Stimulated activated CD8-positive, alpha-beta memory T cell treated with anti-CD3 and anti-CD28 coated beads, Interleukin-7, amount 100 ng/mL, for 24 hours (primary cell): ENCODE results near the gene COPZ1.
"Not testable (repeated sequence)": the region's sequence is repeated elsewhere in the genome, so short reads cannot be mapped to it uniquely, and the experiment has no call there.

ENCODE experiments used
- DNase-seq: peaks from one replicate; pipeline ENCODE4 v3.0.0-alpha.2; 2020; ENCODE audit warnings: low read depth

Gene COPZ1

DNA sequence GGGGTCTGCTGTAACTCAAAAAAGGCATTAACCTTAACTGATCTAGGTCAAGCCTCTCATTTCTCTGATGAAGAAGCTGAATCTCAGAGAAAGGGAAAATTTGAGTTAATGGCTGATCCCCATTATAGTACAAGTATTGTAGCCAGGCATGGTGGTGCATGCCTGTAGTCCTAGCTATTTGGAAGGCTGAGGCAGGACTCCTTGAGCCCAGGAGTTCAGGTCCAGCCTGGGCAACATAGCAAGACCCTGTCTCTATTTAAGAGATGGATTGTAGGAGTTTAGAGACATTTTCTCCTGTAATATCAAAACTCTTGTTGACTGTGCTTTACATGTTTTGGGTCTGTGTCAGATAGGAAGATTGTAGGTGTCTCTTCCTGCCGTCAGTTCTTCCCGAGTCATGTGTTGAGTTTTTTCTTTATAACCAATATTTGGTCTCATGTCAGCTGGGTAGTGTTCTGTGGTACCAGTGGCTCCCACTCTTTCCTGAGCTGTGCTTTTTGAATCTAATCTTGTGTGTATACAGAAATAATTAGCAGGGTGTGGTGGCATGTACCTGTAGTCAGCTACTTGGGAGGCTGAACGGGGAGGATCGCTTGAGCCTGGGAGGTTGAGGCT lies 8.6 kb downstream of the COPZ1 start:
- no peak for DNase-seq

DNA sequence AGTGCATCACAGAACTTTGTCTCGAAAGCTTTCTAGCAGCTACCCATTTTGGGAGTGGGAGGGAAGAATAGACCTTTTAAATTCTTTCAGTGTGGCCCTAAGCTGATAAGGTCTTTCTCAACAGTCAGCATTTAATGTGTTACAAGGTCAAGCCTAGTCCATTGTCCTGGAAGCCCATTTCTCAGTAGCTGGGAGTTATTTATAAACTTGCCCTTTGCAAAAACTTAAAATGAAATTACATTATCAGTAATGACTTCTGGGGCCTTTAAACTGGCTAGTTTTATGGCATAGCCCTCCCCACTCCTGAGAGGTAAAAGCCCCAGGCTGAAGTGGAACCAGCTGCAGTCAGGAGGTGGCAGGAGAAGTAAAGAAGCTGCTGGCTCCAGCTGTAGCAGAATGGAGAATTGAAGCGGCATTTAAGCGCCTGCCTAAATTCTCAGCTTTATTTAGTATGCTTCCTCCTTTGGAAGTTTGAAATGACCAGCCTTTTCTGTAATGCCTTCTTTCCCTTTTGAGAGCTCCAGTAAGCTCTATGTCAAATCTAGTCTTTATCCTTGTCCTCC lies 12.4 kb downstream of the COPZ1 start:
- no peak for DNase-seq

DNA sequence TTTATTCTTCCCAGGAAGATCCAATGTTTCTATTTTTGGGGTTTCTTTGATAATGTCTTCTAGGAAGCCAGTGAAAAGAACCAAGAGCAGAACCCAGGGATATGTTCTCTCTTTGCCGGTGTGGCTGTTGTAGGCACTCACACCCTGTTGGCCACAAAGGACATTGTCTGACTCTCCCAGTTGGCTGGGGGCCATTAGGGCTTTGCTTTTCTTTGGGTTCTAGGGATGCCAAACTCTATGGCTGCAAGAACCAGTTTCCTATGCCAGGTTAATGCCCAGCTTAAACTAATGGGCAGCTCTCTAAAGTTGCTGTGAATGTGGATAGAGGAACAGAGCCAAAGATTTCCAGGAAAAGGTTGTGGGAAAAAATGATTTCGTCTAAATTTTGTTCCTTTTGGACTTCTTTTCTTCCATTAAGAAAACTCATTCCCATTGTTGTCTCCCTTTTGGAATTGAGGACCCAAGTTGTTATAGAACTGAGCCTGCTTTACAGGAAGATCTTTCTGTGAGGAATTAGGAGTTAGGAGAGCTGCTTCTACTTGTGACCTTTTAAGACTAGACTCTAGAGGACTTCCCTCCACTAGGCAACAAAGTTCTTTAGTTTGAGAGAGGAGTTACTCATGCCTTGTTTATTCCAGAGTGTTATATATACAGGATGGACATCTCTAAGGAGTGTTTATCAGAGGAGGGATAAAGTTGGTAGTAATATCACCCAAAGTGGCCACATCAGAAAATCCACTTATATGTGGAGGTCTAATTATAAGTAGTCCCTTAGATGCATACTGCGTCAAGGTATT lies 13.1 kb downstream of the COPZ1 start:
- DNase-seq, result no peak

DNA sequence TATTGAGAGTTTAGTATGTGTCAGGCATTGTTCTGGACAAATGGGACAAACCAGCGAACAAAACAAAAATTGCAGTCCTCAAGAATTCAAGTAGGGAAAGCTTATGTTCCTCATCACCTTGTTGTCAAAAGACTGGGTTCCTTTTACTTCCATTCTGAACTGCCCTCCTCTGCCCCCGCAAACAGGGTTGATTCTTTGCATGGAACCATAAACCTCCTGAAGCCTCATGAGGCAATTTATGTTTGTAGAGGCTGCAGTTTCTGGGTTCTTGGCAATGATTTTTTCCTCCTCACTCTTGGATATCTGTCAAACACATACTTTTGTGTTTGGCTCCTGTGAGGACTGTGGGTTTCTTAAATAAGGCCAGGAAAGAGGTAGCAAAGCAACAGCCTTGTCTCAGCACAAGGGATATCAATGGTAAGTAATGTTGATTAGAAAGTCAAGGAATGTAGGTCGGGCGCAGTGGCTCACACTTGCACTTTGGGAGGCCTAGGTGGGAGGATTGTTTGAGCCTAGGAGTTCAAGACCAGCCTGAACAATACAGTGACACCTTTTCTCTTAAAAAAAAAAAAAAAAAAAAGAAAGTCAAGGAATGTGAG lies 13.9 kb downstream of the COPZ1 start:
- no peak for DNase-seq

DNA sequence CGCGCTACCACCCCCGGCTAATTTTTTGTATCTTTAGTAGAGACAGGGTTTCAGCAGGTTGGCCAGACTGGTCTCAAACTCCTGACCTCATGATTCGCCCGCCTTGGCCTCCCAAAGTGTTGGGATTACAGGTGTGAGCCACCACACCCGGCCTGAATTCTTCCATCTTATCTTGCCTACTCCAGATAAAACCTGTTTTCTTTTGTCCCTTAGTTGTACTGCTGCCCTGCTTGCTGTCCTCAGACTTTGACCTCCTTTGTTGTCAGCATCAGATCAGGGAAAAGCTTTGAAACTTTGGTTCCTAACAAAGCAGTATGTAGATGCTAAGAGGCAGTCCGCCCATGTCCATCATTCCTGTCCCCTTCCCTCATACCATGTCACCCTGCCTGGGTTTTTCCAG lies 15.9 kb downstream of the COPZ1 start:
- no peak for DNase-seq

DNA sequence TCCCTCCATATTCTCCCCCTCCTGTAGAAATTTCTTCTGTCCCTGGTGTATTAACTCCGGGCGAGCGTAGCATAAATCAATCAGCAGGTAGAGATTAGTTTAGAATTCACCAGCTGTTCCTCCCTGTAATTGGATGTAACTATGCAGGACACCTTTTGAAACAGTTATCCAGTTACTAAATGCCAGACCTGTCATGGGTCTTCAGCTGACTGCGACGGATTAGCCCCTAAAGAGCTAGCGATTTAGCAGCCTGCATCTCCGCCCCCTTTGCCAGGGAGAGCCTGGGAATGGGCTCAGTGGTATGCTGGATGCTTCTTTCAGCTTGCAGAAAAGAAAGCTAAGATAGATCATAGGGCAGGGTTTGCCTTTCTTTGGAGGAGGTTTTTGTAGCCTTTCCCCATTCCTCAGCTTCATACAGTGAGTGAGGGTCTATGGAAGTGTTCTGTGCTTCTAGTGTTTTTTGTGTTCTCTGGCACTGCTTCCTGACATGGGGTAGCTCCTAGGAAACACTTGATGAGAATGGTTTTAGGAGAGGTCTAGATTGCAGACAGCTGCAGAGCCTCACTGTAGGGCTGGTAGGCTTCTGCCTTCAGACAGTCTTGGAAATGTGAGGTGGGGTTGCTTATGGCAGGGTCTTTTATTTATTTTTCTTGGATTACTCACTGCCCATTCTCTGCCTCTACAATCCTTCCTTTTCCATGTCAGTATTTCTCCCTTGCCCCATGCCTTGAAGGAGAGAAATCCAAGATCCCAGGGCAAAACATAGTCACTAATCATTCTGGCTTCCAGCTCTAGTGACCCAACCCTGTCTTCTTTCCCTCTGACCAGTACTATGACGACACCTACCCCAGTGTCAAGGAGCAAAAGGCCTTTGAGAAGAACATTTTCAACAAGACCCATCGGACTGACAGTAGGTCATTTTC lies 16.7 kb downstream of the COPZ1 start:
- no peak for DNase-seq

DNA sequence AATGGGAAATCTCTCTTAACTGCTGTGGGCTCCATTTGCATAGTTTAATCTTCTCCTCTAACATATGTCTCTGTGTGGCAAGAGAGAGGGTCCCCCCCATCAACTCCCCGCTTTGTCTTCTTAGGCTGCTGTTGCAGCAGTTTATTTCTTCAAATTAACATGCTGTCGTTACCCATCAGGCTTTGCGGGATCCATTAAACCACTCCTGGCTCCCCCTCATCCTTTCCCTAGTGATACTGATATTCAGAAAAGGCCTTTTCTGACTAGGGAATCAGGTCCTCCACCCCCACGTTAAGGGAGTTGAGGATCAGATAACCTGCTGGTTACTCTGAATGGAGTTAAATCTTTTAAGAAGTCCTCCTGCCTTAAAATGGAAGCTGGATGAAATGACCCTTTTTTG lies 24.1 kb downstream of the COPZ1 start:
- no peak for DNase-seq

DNA sequence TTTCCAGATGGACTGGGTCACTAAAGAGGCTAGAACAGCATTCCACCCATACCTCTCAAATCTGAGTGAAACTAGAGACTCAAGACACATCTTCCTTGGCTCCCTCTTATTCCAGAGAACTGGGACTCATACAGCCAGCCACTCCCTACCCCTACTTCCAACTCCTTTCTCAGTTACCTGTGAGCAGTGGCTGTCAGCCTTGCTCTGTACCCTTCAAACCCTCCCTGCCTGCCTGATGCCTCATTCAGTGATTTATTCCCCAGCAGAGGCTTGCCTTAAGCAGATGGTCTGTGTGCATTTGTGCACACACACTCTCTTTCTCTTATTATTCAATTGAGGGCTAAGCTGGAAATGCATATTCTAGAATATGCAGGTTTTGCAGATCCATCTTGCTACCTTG lies 24.7 kb downstream of the COPZ1 start:
- no peak for DNase-seq

DNA sequence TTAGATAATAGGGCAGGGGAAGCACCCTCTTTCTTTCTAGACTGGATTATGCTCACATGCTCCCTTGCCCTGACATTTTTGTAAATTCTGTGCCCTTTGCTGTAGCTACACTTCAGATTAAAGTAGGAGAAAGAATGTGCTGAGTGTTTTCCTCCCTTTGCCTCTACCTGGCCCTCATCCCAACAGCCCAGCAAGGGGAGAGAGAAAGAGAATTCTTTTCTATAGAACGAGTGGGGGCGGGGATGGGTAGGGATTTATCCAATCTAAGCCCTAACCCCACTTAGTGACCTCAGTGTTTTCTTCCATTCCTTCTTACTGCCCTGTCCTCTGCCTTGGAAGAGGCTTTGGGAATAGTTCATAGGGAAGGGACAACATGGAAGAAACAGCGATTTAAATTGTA lies 25.8 kb downstream of the COPZ1 start:
- no peak for DNase-seq

DNA sequence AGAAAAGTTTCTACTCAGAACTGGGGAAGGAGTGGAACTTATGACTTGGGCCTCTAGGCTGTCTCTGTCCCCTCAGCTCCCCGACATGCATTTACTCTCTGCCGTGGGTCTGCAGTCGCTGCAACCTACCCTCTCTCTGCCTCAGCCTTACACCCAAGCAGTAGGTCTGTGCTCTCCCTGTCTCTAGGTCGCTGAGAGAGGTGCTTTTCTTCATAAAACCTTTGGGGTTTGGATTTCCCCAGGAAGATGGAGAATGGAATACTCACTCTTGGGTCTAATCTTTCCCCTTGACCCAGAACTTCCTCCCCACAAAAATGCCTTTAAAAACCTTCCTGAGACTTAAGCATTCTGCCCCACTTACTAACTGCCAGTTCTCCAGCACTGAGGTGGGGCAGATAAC lies 26.4 kb downstream of the COPZ1 start:
- DNase-seq, result no peak

DNA sequence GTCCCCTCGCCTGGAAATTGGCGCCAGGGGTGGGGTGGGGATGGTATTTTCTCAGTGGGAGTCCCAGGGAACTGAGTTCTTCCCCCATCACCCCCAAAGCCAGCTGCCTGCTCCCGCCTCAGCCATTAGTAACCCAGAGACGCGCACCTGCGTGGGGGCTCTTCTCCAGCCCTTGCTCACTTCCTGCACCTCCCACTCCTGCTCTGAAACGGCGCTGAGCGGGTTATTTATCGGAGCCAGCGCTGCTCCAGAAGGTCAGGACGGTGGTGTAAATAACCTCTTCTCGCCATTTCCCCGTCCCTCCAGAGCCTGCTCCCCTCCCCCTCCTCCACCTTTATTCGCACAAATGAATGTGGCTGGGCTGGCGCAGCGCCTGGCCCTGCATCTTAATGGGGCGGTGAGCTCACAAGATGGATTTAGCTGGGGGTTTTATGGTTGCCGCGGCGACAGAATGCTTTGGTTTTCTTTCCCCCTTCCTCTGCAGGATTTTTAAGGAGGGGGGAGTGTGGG lies 27.1 kb downstream of the COPZ1 start:
- no peak for DNase-seq

DNA sequence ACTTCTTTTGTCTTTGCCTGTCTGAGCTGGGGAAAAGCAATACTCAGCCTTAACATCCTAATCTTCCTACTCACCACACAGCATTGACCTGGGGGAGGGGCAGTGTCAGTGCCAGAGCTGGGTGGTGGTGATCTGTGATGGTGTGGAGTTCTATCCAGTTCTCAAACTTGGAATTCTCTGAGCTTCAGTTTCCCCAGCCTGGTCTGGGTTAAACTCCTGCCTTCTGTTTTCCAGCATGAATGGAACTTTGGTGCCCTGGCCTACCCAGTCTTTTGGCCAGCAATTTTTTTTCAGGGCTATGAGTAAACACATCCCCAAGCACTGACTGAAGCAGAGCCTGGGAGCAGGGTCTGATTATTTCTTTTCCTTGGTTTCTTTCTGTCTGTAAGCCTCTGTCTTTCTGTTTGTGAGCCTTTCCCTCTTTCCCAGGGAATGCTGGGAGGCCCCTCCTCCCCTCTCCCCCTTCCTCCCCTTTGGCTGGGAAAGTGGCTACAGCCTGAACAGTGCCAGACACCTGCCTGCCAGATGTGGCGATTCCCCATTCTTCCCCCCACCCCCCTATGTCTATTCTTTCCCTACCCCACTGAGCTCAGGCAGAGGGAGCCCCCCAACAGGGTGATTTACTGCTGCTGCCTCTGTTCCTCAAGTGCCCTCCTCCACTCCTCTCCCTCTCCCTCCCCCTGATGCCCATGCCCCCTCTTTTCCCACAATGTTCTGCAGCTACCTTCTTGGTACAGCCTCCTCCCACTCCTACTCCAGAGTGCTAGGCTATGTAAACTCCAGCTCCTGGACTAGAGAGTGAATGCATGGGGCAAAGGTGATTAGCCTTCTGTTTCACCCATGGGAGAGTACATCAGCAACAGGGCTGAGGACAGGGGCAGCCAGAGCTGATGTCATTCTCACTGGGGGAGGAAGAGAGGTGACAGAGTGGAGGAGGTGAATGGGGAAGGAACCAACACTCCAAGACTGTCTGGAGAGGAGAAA lies 28.3 kb downstream of the COPZ1 start:
- no peak for DNase-seq

DNA sequence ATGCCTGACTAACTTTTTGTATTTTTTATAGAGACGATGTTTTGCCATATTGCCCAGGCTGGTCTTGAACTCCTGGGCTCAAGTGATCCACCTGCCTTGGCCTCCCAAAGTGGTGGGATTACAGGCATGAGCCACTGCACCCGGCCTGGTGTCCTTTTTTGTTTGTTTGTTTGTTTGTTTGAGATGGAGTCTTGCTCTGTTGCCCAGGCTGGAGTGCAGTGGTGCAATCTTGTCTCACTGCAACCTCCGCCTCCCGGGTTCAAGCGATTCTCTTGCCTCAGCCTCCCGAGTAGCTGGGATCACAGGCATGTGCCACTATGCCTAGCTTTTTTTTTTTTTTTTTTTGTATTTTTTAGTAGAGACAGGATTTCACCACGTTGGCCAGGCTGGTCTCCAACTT lies 29.3 kb downstream of the COPZ1 start:
- DNase-seq, result not testable (repeated sequence)

DNA sequence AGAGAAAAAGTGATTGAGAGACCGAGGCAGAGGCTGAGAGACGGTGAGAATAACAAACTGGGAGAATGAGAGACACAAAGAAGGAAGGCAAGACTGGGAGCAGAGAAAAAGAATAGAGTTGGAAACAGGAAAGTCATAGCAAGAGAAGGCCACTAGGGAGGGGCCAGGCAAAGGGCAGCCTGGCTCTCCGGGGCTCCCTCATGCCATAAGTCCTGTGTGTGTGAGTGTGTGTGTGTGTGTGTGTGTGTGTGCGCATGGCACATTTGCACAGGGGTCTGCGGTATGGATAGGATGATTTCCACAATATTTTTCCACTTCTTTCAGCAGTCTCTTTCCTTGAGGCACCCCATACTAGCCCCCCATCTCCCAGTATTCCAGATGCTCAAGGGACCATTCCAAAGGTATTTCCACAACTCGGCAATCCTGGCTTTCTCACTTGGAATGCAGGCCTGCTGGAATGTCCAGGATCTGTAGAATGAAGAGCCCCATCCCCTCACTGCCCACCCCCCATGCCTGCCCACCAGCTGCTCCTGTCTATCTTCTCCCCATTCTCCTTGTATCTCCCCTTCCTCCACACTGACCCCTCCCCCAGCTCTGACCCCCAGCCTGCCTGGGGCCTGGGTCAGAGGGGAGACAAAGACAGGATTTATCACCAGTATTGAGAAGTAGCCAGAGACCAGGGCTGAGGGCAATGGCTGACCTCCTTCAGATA lies 30.3 kb downstream of the COPZ1 start:
- DNase-seq, result no peak

DNA sequence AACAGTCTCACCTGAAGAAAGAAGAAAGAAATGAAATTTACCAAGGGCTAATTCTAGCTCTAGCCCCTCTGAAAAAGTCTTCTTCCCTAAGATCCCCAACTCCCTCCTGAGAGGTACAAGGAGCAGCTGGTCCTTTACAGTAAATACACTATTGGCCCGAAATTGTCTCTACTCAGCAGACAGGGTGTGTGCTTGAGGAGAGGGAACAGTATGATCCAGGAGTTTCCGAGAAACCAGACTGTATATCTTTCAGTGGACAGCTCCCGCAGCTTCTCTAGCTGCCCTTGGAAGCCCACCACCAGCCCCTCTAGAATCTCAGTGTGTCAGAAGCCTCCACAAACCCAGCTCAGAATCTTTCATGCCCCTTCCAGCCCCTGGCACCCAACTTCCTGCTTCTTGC lies 31.3 kb downstream of the COPZ1 start:
- DNase-seq, result no peak

DNA sequence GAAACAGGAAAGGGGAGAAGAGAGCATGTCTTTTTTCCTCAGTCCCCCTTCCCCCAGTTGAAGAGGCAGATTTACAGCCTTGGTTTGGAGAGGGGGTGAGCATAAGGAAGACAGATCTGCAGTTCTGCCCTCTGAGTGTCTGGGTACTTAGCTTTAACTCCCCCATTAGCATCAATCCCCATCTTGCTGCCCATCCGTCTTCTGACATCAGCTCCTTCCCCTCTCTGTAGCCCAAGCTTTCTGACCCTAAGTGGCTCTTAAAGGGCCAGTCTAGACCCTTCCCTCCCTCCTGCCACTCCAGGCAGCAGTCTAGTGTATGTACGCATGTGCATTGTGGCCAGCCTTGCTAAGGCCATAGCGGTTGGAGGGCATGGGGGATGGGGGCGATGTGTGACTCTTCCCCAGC lies 32.0 kb downstream of the COPZ1 start:
- no peak for DNase-seq

DNA sequence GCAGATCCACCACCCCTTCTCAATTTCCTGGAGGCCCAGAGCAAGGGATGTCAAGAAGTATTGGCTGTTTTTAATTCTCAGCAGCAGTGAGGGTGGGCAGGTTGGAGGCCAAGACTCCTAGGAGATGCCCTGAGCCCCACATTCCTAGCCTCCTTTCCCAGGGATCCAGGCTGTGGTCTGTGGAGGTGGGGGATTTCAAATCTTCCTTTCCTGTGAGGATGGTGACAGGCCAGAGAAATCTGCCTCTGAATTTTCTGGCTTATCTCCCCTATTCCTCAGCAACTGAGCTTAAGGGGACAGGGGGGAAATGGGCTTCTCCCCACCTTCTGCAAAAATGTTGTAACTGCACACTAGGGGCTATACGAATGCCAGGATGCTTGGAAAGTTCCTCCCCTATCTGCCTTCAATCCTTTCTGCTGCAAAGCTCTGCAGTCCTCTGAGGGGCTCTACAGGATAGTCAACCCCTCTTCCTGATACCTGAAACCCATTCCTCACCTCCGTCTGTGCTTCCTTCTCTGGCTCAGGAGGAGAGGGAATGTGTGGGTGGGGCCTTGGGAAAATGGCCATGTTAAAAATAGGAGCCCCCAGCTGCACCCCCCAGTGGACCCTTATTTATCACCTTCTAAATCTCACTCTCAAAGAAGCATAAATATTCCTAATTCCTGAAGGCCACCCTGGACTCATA lies 32.7 kb downstream of the COPZ1 start:
- DNase-seq, result no peak

DNA sequence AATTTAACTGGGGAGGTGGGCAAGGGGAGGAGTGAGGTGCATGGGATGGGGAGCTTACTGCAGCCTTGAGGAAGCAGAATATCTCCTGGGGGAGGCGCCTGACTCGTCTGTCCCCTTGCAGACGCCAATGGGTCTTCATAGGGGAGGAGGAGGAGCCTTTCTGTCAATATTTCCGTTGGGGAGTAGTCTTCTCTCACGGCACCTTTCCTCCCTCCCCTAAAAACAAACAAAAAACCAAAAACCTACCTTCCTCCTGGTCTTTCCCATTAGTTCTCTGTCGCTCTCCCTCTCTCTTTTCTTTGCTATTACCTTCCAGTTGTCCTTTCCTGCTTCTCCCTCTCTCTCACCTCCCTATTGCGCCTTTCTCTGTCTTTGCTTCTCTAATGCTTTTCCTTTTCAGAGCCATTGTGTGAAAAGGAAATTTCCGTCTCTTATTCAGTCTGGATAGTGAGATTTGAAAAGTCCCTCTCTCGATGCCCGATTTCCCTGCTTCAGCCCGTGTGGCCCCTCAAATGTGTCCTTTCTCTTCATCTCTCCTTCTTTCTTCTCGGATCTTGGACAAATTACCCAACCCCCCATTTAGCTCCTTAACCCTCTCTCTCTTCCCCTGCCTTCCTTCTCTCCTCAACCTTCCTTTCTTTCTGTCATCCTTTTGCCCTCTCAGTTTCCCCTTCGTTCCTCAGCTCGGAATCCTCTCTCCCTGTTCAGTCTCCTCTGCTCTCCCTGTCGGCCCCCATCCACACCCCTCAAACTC lies 33.4 kb downstream of the COPZ1 start:
- DNase-seq, result no peak
